ENCODE results near the gene CYP46A1.

GRCh38 chr14:99667821-99668220 lies 16.3 kb upstream of the CYP46A1 start:
- TF ChIP-seq, protein P1, sequence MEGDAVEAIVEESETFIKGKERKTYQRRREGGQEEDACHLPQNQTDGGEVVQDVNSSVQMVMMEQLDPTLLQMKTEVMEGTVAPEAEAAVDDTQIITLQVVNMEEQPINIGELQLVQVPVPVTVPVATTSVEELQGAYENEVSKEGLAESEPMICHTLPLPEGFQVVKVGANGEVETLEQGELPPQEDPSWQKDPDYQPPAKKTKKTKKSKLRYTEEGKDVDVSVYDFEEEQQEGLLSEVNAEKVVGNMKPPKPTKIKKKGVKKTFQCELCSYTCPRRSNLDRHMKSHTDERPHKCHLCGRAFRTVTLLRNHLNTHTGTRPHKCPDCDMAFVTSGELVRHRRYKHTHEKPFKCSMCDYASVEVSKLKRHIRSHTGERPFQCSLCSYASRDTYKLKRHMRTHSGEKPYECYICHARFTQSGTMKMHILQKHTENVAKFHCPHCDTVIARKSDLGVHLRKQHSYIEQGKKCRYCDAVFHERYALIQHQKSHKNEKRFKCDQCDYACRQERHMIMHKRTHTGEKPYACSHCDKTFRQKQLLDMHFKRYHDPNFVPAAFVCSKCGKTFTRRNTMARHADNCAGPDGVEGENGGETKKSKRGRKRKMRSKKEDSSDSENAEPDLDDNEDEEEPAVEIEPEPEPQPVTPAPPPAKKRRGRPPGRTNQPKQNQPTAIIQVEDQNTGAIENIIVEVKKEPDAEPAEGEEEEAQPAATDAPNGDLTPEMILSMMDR (conservative IDR thresholded peaks at IDR 0.05), result no peak
- TF ChIP-seq EZH2 (IDR thresholded peaks at IDR 0.05; ENCODE audit: low read depth), result no peak
